ENCODE data around the gene ACACB. TPM values are rescaled to one million over a fixed set of nuclear protein-coding genes. Genes with fewer than 3 reads are reported as not detected.

Gene ACACB
- total RNA-seq, 1 experiment from 2014 or later = 20.0 TPM

DNA sequence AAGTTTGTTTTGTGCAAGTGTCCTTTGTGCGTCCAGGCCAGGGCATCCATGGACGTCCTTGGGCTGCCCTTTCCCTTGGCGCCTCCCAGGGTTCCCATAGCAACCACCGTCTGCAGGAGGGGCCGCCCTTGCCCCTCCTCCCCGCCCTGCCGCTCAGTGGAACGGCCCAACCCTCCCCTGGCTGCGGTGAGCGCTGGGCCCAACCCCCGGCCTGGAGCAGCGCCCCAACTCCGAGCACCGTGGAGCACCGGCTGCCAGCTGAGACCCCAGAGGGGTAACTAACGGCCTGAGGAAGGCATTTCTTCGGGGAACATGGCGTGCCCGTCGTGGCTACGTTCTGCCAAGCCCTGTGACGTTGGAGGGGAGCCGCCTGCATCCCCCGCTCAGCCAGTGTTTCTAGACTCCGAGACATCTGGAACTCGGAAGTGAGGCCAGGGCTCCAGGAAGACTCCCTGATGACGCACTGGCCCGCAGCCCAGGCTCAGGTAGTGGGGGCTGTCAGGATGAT is 5.3 kb upstream of the ACACB start:
- Mint-ChIP-seq H3K9me3 (no peaks in the 10 kb centered on the region; the same call in 1 of the 2 replicates), H3K36me3 (peaks cover 29% of the 10 kb centered on the region), H3K4me1 (peaks cover 20% of the 10 kb centered on the region), H3K27ac (peak overlapping the region; percentile 97), H3K4me3 (peak overlapping the region; percentile 56), H3K27me3 (ENCODE audit: low read depth) (no peaks in the 10 kb centered on the region)
- DNase-seq (ENCODE audit: low spot score) (peak; percentile 87), ATAC-seq (peak; percentile 96)
- ChIA-PET CTCF (interaction anchor here (1.2 to 2.4 kb wide), 17 partner anchors 12 to 283 kb away, joined by 3 to 20 read pairs (median 8); partner anchors contain the start of gene ALKBH2), POLR2A (no interaction called here)
- TF ChIP-seq TCF7 (CRISPR knock-in tag; IDR thresholded peaks at IDR 0.05; ENCODE audit: low read depth) (no peak), ZNF396 (CRISPR knock-in tag; IDR thresholded peaks at IDR 0.05; ENCODE audit: borderline replicate concordance) (no peak), ZNF317 (CRISPR knock-in tag; IDR thresholded peaks at IDR 0.05; ENCODE audit: borderline replicate concordance, low read depth) (no peak), ATF1 (CRISPR knock-in tag; IDR thresholded peaks at IDR 0.05) (no peak), JAZF1 (CRISPR knock-in tag; IDR thresholded peaks at IDR 0.05) (no peak), EMX1 (CRISPR knock-in tag; IDR thresholded peaks at IDR 0.05) (no peak), TEAD1 (CRISPR knock-in tag; IDR thresholded peaks at IDR 0.05) (no peak), NFE2L1 (CRISPR knock-in tag; IDR thresholded peaks at IDR 0.05) (no peak), SMAD3 (CRISPR knock-in tag; IDR thresholded peaks at IDR 0.05; ENCODE audit: borderline replicate concordance) (no peak), MYBL2 (CRISPR knock-in tag; IDR thresholded peaks at IDR 0.05) (peak; percentile 42; the same call in 1 of the 2 replicates), ZNF219 (CRISPR knock-in tag; IDR thresholded peaks at IDR 0.05; ENCODE audit: borderline replicate concordance) (no peak)
- TF ChIP-seq, protein P1, sequence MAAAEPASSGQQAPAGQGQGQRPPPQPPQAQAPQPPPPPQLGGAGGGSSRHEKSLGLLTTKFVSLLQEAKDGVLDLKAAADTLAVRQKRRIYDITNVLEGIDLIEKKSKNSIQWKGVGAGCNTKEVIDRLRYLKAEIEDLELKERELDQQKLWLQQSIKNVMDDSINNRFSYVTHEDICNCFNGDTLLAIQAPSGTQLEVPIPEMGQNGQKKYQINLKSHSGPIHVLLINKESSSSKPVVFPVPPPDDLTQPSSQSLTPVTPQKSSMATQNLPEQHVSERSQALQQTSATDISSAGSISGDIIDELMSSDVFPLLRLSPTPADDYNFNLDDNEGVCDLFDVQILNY (CRISPR knock-in tag; IDR thresholded peaks at IDR 0.05) = 0 out of 2 replicates have a peak, but pooled peaks have one; percentile 26
- TF ChIP-seq, protein P2, sequence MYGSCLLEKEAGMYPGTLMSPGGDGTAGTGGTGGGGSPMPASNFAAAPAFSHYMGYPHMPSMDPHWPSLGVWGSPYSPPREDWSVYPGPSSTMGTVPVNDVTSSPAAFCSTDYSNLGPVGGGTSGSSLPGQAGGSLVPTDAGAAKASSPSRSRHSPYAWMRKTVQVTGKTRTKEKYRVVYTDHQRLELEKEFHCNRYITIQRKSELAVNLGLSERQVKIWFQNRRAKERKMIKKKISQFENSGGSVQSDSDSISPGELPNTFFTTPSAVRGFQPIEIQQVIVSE (CRISPR knock-in tag; IDR thresholded peaks at IDR 0.05; ENCODE audit: borderline replicate concordance) = no peak
- TF ChIP-seq, protein P3, sequence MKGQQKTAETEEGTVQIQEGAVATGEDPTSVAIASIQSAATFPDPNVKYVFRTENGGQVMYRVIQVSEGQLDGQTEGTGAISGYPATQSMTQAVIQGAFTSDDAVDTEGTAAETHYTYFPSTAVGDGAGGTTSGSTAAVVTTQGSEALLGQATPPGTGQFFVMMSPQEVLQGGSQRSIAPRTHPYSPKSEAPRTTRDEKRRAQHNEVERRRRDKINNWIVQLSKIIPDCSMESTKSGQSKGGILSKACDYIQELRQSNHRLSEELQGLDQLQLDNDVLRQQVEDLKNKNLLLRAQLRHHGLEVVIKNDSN (CRISPR knock-in tag; IDR thresholded peaks at IDR 0.05) = no peak
- TF ChIP-seq, protein P4, sequence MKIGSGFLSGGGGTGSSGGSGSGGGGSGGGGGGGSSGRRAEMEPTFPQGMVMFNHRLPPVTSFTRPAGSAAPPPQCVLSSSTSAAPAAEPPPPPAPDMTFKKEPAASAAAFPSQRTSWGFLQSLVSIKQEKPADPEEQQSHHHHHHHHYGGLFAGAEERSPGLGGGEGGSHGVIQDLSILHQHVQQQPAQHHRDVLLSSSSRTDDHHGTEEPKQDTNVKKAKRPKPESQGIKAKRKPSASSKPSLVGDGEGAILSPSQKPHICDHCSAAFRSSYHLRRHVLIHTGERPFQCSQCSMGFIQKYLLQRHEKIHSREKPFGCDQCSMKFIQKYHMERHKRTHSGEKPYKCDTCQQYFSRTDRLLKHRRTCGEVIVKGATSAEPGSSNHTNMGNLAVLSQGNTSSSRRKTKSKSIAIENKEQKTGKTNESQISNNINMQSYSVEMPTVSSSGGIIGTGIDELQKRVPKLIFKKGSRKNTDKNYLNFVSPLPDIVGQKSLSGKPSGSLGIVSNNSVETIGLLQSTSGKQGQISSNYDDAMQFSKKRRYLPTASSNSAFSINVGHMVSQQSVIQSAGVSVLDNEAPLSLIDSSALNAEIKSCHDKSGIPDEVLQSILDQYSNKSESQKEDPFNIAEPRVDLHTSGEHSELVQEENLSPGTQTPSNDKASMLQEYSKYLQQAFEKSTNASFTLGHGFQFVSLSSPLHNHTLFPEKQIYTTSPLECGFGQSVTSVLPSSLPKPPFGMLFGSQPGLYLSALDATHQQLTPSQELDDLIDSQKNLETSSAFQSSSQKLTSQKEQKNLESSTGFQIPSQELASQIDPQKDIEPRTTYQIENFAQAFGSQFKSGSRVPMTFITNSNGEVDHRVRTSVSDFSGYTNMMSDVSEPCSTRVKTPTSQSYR (CRISPR knock-in tag; IDR thresholded peaks at IDR 0.05) = no peak
- TF ChIP-seq, protein P5, sequence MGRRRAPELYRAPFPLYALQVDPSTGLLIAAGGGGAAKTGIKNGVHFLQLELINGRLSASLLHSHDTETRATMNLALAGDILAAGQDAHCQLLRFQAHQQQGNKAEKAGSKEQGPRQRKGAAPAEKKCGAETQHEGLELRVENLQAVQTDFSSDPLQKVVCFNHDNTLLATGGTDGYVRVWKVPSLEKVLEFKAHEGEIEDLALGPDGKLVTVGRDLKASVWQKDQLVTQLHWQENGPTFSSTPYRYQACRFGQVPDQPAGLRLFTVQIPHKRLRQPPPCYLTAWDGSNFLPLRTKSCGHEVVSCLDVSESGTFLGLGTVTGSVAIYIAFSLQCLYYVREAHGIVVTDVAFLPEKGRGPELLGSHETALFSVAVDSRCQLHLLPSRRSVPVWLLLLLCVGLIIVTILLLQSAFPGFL (CRISPR knock-in tag; IDR thresholded peaks at IDR 0.05; ENCODE audit: borderline replicate concordance) = no peak
- TF ChIP-seq, protein P6, sequence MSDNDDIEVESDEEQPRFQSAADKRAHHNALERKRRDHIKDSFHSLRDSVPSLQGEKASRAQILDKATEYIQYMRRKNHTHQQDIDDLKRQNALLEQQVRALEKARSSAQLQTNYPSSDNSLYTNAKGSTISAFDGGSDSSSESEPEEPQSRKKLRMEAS (CRISPR knock-in tag; IDR thresholded peaks at IDR 0.05) = 0 out of 2 replicates have a peak, but pooled peaks have one; percentile 22
- TF ChIP-seq, protein P7, sequence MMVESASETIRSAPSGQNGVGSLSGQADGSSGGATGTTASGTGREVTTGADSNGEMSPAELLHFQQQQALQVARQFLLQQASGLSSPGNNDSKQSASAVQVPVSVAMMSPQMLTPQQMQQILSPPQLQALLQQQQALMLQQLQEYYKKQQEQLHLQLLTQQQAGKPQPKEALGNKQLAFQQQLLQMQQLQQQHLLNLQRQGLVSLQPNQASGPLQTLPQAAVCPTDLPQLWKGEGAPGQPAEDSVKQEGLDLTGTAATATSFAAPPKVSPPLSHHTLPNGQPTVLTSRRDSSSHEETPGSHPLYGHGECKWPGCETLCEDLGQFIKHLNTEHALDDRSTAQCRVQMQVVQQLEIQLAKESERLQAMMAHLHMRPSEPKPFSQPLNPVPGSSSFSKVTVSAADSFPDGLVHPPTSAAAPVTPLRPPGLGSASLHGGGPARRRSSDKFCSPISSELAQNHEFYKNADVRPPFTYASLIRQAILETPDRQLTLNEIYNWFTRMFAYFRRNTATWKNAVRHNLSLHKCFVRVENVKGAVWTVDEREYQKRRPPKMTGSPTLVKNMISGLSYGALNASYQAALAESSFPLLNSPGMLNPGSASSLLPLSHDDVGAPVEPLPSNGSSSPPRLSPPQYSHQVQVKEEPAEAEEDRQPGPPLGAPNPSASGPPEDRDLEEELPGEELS (CRISPR knock-in tag; IDR thresholded peaks at IDR 0.05) = no peak
- TF ChIP-seq, protein P8, sequence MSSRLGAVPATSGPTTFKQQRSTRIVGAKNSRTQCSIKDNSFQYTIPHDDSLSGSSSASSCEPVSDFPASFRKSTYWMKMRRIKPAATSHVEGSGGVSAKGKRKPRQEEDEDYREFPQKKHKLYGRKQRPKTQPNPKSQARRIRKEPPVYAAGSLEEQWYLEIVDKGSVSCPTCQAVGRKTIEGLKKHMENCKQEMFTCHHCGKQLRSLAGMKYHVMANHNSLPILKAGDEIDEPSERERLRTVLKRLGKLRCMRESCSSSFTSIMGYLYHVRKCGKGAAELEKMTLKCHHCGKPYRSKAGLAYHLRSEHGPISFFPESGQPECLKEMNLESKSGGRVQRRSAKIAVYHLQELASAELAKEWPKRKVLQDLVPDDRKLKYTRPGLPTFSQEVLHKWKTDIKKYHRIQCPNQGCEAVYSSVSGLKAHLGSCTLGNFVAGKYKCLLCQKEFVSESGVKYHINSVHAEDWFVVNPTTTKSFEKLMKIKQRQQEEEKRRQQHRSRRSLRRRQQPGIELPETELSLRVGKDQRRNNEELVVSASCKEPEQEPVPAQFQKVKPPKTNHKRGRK (CRISPR knock-in tag; IDR thresholded peaks at IDR 0.05; ENCODE audit: borderline replicate concordance) = no peak
- TF ChIP-seq, protein P9, sequence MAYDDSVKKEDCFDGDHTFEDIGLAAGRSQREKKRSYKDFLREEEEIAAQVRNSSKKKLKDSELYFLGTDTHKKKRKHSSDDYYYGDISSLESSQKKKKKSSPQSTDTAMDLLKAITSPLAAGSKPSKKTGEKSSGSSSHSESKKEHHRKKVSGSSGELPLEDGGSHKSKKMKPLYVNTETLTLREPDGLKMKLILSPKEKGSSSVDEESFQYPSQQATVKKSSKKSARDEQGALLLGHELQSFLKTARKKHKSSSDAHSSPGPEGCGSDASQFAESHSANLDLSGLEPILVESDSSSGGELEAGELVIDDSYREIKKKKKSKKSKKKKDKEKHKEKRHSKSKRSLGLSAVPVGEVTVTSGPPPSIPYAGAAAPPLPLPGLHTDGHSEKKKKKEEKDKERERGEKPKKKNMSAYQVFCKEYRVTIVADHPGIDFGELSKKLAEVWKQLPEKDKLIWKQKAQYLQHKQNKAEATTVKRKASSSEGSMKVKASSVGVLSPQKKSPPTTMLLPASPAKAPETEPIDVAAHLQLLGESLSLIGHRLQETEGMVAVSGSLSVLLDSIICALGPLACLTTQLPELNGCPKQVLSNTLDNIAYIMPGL (CRISPR knock-in tag; IDR thresholded peaks at IDR 0.05) = peak; percentile 57
